T-cell (primary cell): ENCODE measurements around the gene CREB3L2. TPM values are rescaled to one million over a fixed set of nuclear protein-coding genes. Genes with fewer than 3 reads are reported as not detected.

Source experiments
- ATAC-seq, 4 experiments: fragments of 200-7000 bp in 3 of 4; fragments of 150-1000 bp in 1 of 4; cut with Tn5 transposase; replicated peaks in 1 of 4; 1 replicate in 3 of 4; 2 replicates in 1 of 4; pipeline ENCODE4 v1.10.0; 2021; ENCODE audit warnings: moderate library complexity in 3 of 4, mild to moderate bottlenecking in 2 of 4, moderate number of reproducible peaks in 1 of 4
- CTCF ChIA-PET, 2 donors: fragments of 300-600 bp; sonication (Branson Sonifier 250); formaldehyde crosslinking; loops; one replicate each; lab custom pipeline; 2022; ENCODE audit warnings: antibody characterized with exemption in 2 of 2; lab: Charles Lee
- POLR2A ChIA-PET, 2 donors: fragments of 300-600 bp; sonication (Branson Sonifier 250); formaldehyde crosslinking; loops; one replicate each; lab custom pipeline; 2022; ENCODE audit warnings: antibody characterized with exemption in 2 of 2; lab: Charles Lee
- DNase-seq, 35 experiments: peaks; one replicate each; pipeline versions ENCODE4 v3.0.0 to v3.0.0-alpha.2; 2013 to 2023
- H3K27ac ChIP-seq: one replicate; pipeline ENCODE4 v1.5.1; 2013; ENCODE audit warnings: low read length
- H3K27me3 ChIP-seq, 2 experiments: replicated peaks in 1 of 2; 1 replicate in 1 of 2; 2 replicates in 1 of 2; pipeline versions ENCODE4 v1.6.1 to v1.7.0; 2013; ENCODE audit warnings: low read length in 1 of 2, mixed read lengths in 1 of 2; ENCODE audit not compliant: control insufficient read depth in 2 of 2, insufficient read depth in 2 of 2; ENCODE audit errors: extremely low read depth in 1 of 2
- H3K36me3 ChIP-seq, 2 donors: 1 replicate in 1 of 2; 2 replicates in 1 of 2; pipeline versions ENCODE4 v1.6.1 to v1.7.0; 2013; ENCODE audit warnings: low read length in 1 of 2; ENCODE audit not compliant: control insufficient read depth in 2 of 2, insufficient read depth in 1 of 2; ENCODE audit errors: extremely low read depth in 1 of 2
- H3K4me1 ChIP-seq, 2 experiments: 1 replicate in 1 of 2; 2 replicates in 1 of 2; pipeline versions ENCODE4 v1.6.1 to v1.7.0; 2013; ENCODE audit warnings: low read length in 2 of 2, mixed read lengths in 1 of 2; ENCODE audit not compliant: insufficient read depth in 2 of 2, control insufficient read depth in 1 of 2; ENCODE audit errors: extremely low read depth in 1 of 2
- H3K4me3 ChIP-seq, 2 donors: 1 replicate in 1 of 2; 2 replicates in 1 of 2; pipeline versions ENCODE4 v1.5.1 to v1.7.0; 2013; ENCODE audit warnings: mild to moderate bottlenecking in 2 of 2, low read length in 1 of 2, moderate library complexity in 1 of 2; ENCODE audit not compliant: control insufficient read depth in 1 of 2; ENCODE audit errors: extremely low read depth in 1 of 2
- H3K9me3 ChIP-seq: 2 replicates; pipeline ENCODE4 v1.7.0; 2013
- H3K27ac Mint-ChIP-seq, 2 donors: one replicate each; pipeline ENCODE4 v1.8.0; 2020 to 2021; ENCODE audit warnings: mild to moderate bottlenecking in 2 of 2, mixed read lengths in 2 of 2
- H3K27me3 Mint-ChIP-seq, 2 donors: one replicate each; pipeline ENCODE4 v1.8.0; 2021 to 2022; ENCODE audit warnings: mixed read lengths in 2 of 2
- H3K36me3 Mint-ChIP-seq: one replicate; pipeline ENCODE4 v1.8.0; 2021; ENCODE audit warnings: mixed read lengths
- H3K4me1 Mint-ChIP-seq, 3 donors: one replicate each; pipeline ENCODE4 v1.8.0; 2020 to 2022; ENCODE audit warnings: mixed read lengths in 3 of 3, mild to moderate bottlenecking in 1 of 3
- H3K4me3 Mint-ChIP-seq, 3 donors: one replicate each; pipeline ENCODE4 v1.8.0; 2020 to 2022; ENCODE audit warnings: mild to moderate bottlenecking in 3 of 3, mixed read lengths in 3 of 3, moderate library complexity in 3 of 3
- H3K9me3 Mint-ChIP-seq, 3 donors: one replicate each; pipeline ENCODE4 v1.8.0; 2020 to 2022; ENCODE audit warnings: mixed read lengths in 3 of 3
- WGBS: methylation state at CpG from one replicate; pipeline ENCODE4 v1.1.5; 2013; ENCODE audit warnings: missing lambda C conversion rate; ENCODE audit not compliant: insufficient coverage; 5-methylcytosine and 5-hydroxymethylcytosine counted together
- total RNA-seq, 35 experiments: library from RNA in 6 of 35; stranded (reverse) in 6 of 35; fragments of 120-200 nt in 1 of 35; gene quantifications; one replicate each; pipeline versions ENCODE4 v1.2.1 to v1.2.4 and lab custom pipeline; 2013 to 2026

The CREB3L2 gene
- total RNA-seq, 5 donors from 2014 or later (not counting 1 experiment from before 2014, with no cell fraction given) = 21.1 to 40.8 (median 28.9) TPM

DNA sequence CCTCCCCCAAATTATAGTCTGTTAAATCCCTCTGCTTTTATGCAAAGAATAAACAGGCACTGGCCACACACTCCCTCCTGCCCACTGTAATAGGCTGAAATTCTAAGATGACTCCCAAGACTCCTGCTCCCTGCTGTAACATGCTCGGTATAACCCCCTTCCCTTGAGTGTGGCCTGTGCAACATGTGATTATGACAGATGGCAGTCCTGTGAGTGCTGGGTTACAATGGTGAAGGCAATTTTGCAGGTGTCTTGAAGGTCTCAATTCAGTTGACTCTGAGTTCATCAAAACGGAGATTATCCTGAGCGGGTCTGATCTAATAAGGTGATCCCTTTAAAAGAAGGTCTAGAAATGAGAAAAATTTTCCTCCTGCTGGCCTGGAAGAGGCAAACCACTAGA is 55.9 kb downstream of the CREB3L2 start:
- CTCF ChIA-PET = interaction anchor here in 1 of 2 donors (0.7 to 1.4 kb wide), 3 partner anchors 42 to 61 kb away, joined by 3 to 4 read pairs (median 3); no protein-coding TSS in a partner anchor
- Mint-ChIP-seq H3K27ac (no peak overlapping the region), H3K27me3 (no peaks in the 10 kb centered on the region), H3K4me3 (no peak overlapping the region), H3K4me1 (peaks cover 0 to 16% (median 9%) of the 10 kb centered on the region in 3 donors), H3K36me3 (peaks cover 24% of the 10 kb centered on the region), H3K9me3 (no peaks in the 10 kb centered on the region)
- no peak for ATAC-seq
- Histone ChIP-seq H3K4me1 (no peaks in the 10 kb centered on the region), H3K27ac (no peak overlapping the region), H3K36me3 (no peaks in the 10 kb centered on the region), H3K4me3 (no peak overlapping the region), H3K9me3 (no peaks in the 10 kb centered on the region), H3K27me3 (no peaks in the 10 kb centered on the region)
- no peak for DNase-seq
- WGBS = no CpG with 5 or more reads among the region's 3 CpGs
- POLR2A ChIA-PET = interaction anchor here in 1 of 2 donors (0.5 kb wide), 1 partner anchor 1041 kb away, joined by 4 read pairs; no protein-coding TSS in a partner anchor

DNA sequence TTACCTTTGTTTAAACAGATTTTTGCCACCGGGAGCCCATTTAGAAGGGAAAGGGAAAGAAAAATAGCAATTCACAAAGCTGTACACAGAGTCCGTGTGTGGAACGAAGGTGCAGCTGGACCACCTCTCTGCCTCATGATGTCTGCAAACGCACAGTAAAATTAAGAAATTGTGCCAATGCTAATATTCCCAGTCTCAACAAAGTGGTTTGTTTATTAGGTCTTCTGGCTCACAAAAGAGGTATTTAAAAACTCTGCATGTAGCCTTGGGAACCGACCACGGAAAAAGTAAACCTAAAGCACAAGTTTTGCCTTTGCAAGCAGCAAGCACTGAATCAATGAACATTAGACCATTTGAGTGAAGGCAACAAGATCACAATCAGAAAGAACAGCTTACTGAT is 57.7 kb downstream of the CREB3L2 start:
- DNase-seq (no peak), ATAC-seq (no peak)
- ChIA-PET POLR2A (no interaction called here), CTCF (interaction anchor here in 1 of 2 donors (0.6 kb wide), 1 partner anchor 516 kb away, joined by 3 read pairs; the partner anchor contains the start of gene TRIM24)
- H3K27ac Mint-ChIP-seq = no peak overlapping the region
- Histone ChIP-seq H3K4me3 (no peak overlapping the region), H3K36me3 (no peaks in the 10 kb centered on the region), H3K9me3 (no peaks in the 10 kb centered on the region), H3K27me3 (no peaks in the 10 kb centered on the region), H3K4me1 (no peaks in the 10 kb centered on the region), H3K27ac (no peak overlapping the region)
- no peak overlapping the region for H3K4me3 Mint-ChIP-seq
- no peaks in the 10 kb centered on the region for H3K27me3 Mint-ChIP-seq
- 98% methylated on average over 5 of the region's 6 CpGs for WGBS
- peaks cover 17% of the 10 kb centered on the region for H3K36me3 Mint-ChIP-seq
- no peaks in the 10 kb centered on the region for H3K9me3 Mint-ChIP-seq
- peaks cover 0 to 3% (median 0%) of the 10 kb centered on the region in 3 donors for H3K4me1 Mint-ChIP-seq

DNA sequence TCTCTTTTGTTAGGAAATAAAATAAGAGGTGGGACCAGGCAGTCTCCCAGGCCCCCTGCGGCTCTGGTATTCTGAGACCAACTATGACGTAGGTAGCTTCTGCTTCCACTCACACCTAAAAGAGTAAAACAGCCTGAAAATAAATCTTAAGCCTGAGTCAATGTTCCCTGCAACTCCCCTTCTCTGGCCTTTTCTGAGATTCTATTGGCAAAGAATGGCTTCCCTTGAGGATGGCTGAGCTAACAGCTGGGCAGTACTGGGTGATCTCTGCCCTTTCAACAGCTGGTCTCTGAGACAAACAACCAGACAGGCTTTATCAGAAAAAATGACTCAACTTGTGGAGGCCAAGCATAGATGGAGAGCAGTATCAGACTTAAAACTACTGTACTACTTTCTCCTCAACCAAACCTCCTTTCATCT is 58.7 kb downstream of the CREB3L2 start:
- Histone ChIP-seq H3K27ac (no peak overlapping the region), H3K4me1 (no peaks in the 10 kb centered on the region), H3K4me3 (no peak overlapping the region), H3K27me3 (no peaks in the 10 kb centered on the region), H3K36me3 (no peaks in the 10 kb centered on the region), H3K9me3 (no peaks in the 10 kb centered on the region)
- Mint-ChIP-seq H3K27ac (no peak overlapping the region), H3K4me1 (peaks cover 0 to 3% (median 0%) of the 10 kb centered on the region in 3 donors), H3K4me3 (no peak overlapping the region), H3K36me3 (peaks cover 12% of the 10 kb centered on the region), H3K9me3 (no peaks in the 10 kb centered on the region), H3K27me3 (no peaks in the 10 kb centered on the region)
- ChIA-PET CTCF (interaction anchor here in 1 of 2 donors (1.0 kb wide), 1 partner anchor 60 kb away, joined by 3 read pairs; no protein-coding TSS in a partner anchor), POLR2A (interaction anchor here in 1 of 2 donors (0.7 kb wide), 1 partner anchor 1466 kb away, joined by 3 read pairs; no protein-coding TSS in a partner anchor)
- DNase-seq (no peak), ATAC-seq (no peak)
- no CpG with 5 or more reads among the region's 2 CpGs for WGBS

DNA sequence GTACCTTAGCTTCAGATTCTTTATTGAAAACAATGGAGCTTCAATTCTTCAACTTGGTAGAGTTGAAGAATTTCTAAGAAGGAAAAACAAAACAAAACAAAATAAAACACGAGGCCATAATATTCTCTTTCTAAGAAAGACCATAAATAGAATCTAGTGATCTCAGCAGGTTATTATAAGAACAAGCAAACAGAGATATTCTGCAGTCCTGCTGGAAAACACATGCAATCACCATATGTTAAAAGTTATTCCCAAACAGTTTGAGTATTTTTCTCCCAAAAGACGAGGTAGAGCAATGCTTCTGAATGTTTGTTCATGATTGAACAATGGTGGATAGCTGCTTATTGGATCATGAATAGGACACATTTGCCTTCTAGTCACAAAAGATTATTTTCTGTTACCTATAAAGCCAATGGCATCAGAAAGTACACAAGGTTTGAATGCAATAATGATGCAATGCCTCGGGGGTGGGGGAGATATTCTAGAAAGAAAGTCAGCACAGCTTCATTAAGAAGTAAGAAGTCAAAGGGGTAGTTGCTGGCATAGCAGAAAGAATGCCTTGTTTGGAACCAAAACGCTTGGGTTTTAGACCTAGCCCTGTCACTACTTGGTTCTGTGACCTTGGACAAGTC is 59.3 kb downstream of the CREB3L2 start:
- Histone ChIP-seq H3K36me3 (no peaks in the 10 kb centered on the region), H3K27ac (no peak overlapping the region), H3K4me3 (no peak overlapping the region), H3K27me3 (no peaks in the 10 kb centered on the region), H3K9me3 (no peaks in the 10 kb centered on the region), H3K4me1 (no peaks in the 10 kb centered on the region)
- DNase-seq = no peak
- no peak overlapping the region for H3K4me3 Mint-ChIP-seq
- WGBS = 90% methylated on average over 2 of the region's 4 CpGs
- H3K36me3 Mint-ChIP-seq = peaks cover 9% of the 10 kb centered on the region
- H3K27me3 Mint-ChIP-seq = no peaks in the 10 kb centered on the region
- ChIA-PET POLR2A (interaction anchor here in 1 of 2 donors (0.7 kb wide), 1 partner anchor 1467 kb away, joined by 3 read pairs; no protein-coding TSS in a partner anchor), CTCF (interaction anchor here in 1 of 2 donors (0.6 to 1.0 kb wide), 2 partner anchors 18 to 60 kb away, joined by 3 read pairs; no protein-coding TSS in a partner anchor)
- no peaks in the 10 kb centered on the region for H3K9me3 Mint-ChIP-seq
- no peaks in the 10 kb centered on the region for H3K4me1 Mint-ChIP-seq
- peak overlapping the region in 1 of 2 donors; percentile 8 for H3K27ac Mint-ChIP-seq
- ATAC-seq = no peak

DNA sequence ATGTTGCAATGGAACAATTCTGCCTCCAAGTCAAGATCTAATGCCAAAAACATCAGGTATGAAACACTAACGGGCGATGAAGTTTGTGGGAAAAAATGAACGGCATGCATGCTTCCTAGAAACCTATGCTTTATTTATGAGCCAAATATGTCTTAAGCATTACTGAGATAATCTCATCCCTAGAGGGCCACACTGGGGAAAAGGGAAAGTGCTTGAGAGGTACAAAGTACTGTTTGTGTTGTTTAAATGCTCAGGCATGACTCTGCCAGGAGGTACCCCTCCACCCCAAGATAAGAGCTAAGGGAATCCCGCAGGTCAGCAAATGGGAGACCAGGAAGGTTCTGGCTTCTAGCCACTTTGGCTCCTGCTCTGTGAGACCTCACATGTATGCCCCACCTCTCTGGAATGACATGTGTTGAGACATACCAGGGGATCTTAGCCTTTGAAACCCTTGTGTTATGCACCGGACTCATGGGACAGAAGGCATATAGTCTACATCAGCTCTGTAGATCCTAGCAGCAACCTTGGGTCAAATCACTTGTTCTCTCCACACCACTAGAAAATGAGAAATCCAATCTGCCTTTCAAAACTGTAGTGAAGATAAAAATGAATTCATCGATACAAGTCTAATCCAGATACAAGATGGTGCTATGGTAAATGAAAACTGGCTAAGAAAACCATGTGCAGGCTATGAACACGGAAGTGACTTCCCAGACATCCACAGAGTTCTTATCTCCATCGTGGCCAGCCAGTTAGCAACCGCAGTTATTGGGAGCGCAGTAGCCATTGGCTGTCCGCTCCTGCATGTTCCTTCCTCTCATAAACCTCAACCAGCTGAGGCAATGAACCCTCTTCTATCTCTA is 61.0 kb downstream of the CREB3L2 start:
- Mint-ChIP-seq H3K27me3 (no peaks in the 10 kb centered on the region), H3K36me3 (peaks cover 9% of the 10 kb centered on the region), H3K27ac (no peak overlapping the region), H3K4me1 (peaks cover 6 to 8% (median 7%) of the 10 kb centered on the region in 3 donors), H3K9me3 (no peaks in the 10 kb centered on the region), H3K4me3 (no peak overlapping the region)
- Histone ChIP-seq H3K36me3 (no peaks in the 10 kb centered on the region), H3K9me3 (no peaks in the 10 kb centered on the region), H3K4me1 (peaks cover 3 to 7% of the 10 kb centered on the region in 2 experiments), H3K4me3 (no peak overlapping the region), H3K27ac (no peak overlapping the region), H3K27me3 (no peaks in the 10 kb centered on the region)
- DNase-seq = no peak
- 91% methylated on average over 4 of the region's 11 CpGs for WGBS
- ChIA-PET POLR2A (no interaction called here), CTCF (interaction anchor here in 1 of 2 donors (2.1 kb wide), 1 partner anchor 68 kb away, joined by 5 read pairs; no protein-coding TSS in a partner anchor)
- no peak for ATAC-seq

DNA sequence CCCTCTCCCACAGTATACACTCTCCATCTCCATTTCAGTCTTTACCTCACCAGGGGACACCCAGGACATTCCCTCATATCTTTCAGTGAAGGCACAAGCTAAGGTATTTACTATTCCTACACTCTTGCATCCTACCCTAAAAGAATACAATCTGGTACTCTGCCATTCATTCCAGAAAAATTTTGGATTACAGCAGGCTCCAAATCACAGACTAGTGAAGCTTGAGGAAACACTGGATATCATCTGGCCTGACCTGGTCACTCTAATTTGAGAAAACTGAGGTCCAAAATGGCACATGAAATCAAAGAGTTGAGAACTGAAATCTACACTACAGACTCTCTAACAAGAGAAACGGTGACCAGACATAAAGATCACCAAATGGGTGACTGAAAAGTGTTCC is 61.7 kb downstream of the CREB3L2 start:
- Histone ChIP-seq H3K27me3 (no peaks in the 10 kb centered on the region), H3K36me3 (no peaks in the 10 kb centered on the region), H3K27ac (no peak overlapping the region), H3K4me1 (peaks cover 4 to 10% of the 10 kb centered on the region in 2 experiments), H3K9me3 (no peaks in the 10 kb centered on the region), H3K4me3 (no peak overlapping the region)
- Mint-ChIP-seq H3K27me3 (no peaks in the 10 kb centered on the region), H3K27ac (peak overlapping the region in 1 of 2 donors; percentile 9), H3K4me3 (no peak overlapping the region), H3K36me3 (peaks cover 9% of the 10 kb centered on the region), H3K9me3 (no peaks in the 10 kb centered on the region), H3K4me1 (peaks cover 13% of the 10 kb centered on the region in 3 donors)
- ChIA-PET CTCF (interaction anchor here in 1 of 2 donors (2.1 kb wide), 1 partner anchor 69 kb away, joined by 5 read pairs; no protein-coding TSS in a partner anchor), POLR2A (no interaction called here)
- ATAC-seq = no peak
- DNase-seq = no peak
- WGBS = 40% methylated on average over 1 of the region's 1 CpG
